IPS-18a (cell line): ENCODE results near the gene MBNL1.
"Not testable (repeated sequence)": the region's sequence is repeated elsewhere in the genome, so short reads cannot be mapped to it uniquely, and the experiment has no call there.

Experiments used
- H3K27ac ChIP-seq: one replicate; pipeline ENCODE4 v1.5.1; 2013; ENCODE audit warnings: low read length
- H3K27me3 ChIP-seq: one replicate; pipeline ENCODE4 v1.6.1; 2013; ENCODE audit warnings: mild to moderate bottlenecking, low read length; ENCODE audit not compliant: control insufficient read depth, insufficient read depth
- H3K36me3 ChIP-seq: one replicate; pipeline ENCODE4 v1.6.1; 2013; ENCODE audit warnings: low read depth, low read length; ENCODE audit not compliant: control insufficient read depth
- H3K4me1 ChIP-seq: one replicate; pipeline ENCODE4 v1.6.1; 2013; ENCODE audit warnings: low read depth, low read length; ENCODE audit not compliant: control insufficient read depth
- H3K4me3 ChIP-seq: one replicate; pipeline ENCODE4 v1.5.1; 2013; ENCODE audit warnings: low read length
- H3K9ac ChIP-seq: one replicate; pipeline ENCODE4 v1.6.1; 2013; ENCODE audit warnings: mild to moderate bottlenecking, low read length, moderate library complexity
- H3K9me3 ChIP-seq: one replicate; pipeline ENCODE4 v1.6.1; 2013; ENCODE audit warnings: low read depth, low read length; ENCODE audit not compliant: control insufficient read depth

Gene MBNL1

DNA sequence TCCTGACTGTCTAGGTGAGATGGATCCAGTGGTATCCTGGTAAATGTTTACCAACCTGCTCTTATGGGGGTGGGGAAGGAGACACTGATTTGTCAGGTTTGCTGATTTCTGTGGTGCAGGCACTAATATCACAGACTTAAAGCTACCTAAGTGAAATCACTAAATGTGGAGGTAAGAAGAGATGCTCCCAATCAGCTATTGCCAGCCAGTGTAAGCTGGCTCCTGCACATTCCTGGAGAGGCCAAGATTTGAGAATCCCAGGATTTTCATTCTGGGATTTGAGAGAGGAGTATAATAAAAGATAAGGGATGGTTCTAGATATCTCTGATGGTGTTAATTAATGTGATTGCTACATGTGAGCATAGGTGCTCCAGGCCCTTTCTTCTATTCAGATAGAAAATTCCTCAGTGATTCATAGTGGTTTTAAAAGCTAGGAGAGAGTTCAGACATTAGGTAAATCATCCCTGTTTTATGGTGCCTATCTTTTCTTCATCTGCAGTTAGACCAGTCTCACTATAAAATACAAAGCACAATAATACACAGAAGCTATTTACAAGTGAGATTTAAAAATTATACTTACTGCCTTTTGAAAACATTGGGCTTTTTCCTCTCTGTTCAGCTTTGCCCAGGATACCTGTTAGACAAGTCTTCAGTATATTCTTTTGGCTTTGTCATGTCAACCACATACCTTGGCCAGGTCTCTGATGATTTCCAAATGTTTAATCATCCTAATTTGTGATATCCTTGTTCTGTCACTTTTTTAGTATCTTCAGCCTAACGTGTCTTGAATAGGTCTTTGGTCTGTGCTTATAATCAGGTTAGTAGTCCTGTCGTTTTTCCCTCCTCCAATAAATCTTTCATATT is 90.9 kb downstream of the MBNL1 start:
- Histone ChIP-seq H3K36me3 (no peaks in the 10 kb centered on the region), H3K27me3 (no peaks in the 10 kb centered on the region), H3K4me3 (no peak overlapping the region), H3K9ac (no peak overlapping the region), H3K27ac (no peak overlapping the region), H3K9me3 (no peaks in the 10 kb centered on the region), H3K4me1 (peaks cover 14% of the 10 kb centered on the region)

DNA sequence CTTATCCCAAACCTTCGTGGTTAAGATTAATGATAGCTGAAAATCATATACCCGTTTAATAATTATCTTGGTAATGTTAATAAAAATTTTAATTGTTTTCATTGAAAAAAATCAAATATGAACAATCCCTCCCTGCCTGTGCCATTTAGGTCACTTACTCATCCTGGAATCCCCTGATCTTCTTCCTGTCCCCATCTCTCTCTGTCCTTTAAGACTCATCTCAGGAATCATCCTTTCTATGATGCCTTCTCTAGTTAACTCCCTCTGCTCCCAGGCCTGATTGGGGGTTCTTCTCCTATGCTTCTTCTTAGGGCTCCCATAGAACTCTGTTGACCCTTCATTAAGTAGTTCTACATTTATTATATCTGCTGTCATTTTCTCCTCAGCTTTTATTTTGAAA is 91.6 kb downstream of the MBNL1 start:
- no peaks in the 10 kb centered on the region for H3K36me3 ChIP-seq

DNA sequence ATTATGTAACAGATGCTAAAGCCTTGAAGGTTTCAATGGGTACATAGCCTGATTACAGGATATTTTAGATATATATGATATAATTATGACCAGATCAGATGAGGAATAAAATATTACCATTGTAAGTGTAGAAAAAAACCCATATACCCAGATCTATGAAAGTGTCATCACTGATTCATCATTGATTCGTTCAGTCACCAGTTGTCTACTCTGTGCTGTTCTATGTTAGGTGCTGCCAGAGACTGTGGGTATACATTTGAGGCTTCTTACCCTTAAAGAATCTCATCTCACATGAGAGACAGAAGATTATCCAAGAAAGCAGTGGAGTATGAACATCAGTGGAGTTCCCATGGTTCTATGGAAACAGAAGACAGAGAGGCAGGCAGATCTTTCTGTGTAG is 92.2 kb downstream of the MBNL1 start:
- Histone ChIP-seq H3K9ac (no peak overlapping the region), H3K27me3 (no peaks in the 10 kb centered on the region), H3K4me1 (peaks cover 16% of the 10 kb centered on the region), H3K27ac (no peak overlapping the region), H3K4me3 (no peak overlapping the region), H3K9me3 (no peaks in the 10 kb centered on the region), H3K36me3 (no peaks in the 10 kb centered on the region)

More for the DNA sequence above, 91.6 kb downstream of the MBNL1 start:
- H3K4me3 ChIP-seq = no peak overlapping the region
- H3K27me3 ChIP-seq = no peaks in the 10 kb centered on the region
- peaks cover 14% of the 10 kb centered on the region for H3K4me1 ChIP-seq
- H3K9ac ChIP-seq = no peak overlapping the region
- no peak overlapping the region for H3K27ac ChIP-seq
- no peaks in the 10 kb centered on the region for H3K9me3 ChIP-seq

DNA sequence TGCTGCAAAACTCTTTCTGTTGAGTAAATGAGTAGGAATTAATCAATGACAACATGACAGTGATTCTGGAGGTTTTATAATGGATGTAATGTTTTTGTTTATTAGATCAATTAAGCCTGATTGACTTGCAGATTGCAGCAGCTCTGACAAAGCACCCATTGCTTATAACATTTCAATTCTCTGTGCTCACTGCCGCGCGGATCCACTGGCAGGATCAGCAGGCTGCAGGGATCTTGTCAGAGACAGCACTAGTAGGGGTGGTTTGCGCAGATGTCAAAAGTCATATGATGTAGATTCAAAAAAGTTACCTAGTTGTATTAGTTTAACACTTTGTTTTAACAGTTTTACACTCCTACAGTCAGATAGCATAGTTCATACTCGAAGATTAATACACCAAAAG is 93.4 kb downstream of the MBNL1 start:
- Histone ChIP-seq H3K27ac (no peak overlapping the region), H3K9ac (no peak overlapping the region), H3K4me3 (no peak overlapping the region), H3K36me3 (no peaks in the 10 kb centered on the region), H3K4me1 (peaks cover 20% of the 10 kb centered on the region), H3K27me3 (no peaks in the 10 kb centered on the region), H3K9me3 (no peaks in the 10 kb centered on the region)

DNA sequence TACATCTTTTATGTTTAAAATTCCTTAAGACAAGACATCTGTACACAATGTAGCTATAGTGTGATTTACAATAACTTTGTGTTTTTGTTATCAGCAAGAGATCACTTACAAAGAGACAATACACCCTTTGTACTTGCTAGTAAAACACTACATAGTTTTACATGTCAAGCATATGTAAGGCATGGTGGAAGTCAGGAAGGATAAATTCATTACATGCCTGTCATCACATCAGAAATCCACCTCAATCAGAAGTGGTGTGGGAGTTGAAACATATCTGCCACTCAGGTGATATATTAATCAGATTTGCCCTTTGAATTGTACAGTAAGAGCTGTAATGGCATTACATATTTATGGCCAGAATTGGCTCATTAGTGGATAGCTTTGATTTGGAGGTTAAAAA is 95.5 kb downstream of the MBNL1 start:
- peaks cover 20% of the 10 kb centered on the region for H3K4me1 ChIP-seq
- no peaks in the 10 kb centered on the region for H3K27me3 ChIP-seq
- H3K27ac ChIP-seq = no peak overlapping the region
- no peaks in the 10 kb centered on the region for H3K36me3 ChIP-seq
- no peaks in the 10 kb centered on the region for H3K9me3 ChIP-seq
- no peak overlapping the region for H3K9ac ChIP-seq
- no peak overlapping the region for H3K4me3 ChIP-seq

DNA sequence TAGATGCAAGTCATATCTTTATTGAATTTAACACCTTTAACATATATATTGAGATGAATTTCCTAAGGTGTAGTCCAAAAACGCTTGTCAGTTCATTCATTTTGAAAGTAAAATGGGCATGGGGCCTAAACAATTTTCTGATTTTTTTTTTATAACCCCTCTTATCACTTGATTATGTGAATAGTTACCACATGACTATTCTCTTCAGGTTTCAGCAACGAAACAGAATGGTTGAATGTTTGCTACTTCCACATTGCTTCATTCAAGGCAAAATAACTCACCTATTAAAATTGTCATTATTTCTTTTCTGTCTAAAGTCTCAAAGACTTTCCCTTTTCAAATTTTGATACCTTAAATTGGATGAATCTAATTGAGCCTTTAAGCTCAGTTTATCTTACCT is 96.4 kb downstream of the MBNL1 start:
- Histone ChIP-seq H3K36me3 (no peaks in the 10 kb centered on the region), H3K4me3 (no peak overlapping the region), H3K27me3 (no peaks in the 10 kb centered on the region), H3K9me3 (no peaks in the 10 kb centered on the region), H3K9ac (no peak overlapping the region), H3K4me1 (peaks cover 20% of the 10 kb centered on the region), H3K27ac (no peak overlapping the region)

DNA sequence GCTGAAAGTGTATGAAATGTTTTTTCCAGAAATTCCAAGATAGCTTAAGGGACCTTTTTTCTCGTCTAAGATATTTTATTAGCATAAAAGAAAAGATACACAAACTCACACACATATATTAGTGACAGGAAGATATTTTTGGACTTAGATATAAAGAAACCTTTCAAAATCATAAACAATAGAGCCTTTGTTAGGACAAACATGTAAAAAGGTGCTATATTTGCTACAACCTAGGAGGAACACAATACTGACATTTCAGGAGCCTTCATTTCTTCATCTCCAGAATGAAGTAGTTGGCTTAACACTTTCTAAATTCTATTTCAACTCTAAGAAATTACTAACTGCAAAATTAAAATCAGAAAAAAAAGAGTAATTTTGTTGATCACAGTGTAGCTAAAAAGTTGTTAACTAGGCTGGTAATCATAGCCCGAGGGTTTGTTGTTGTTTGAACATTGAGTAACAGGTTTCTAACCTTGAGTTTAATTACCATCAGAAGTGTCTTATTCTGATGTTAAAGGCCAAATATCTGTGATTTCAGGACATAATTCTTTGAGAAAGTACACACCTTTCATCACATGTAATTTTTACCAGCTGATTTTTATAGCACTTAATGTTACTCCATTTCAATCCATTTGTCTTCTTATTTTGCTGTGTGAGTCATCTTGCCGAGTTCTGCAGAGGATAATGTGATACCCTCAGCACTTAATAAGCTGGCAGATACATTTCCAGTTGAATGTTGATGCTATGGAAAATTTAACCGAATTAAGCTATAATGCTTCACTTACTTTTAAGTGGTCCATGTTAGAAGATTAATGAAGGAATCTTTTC is 97.3 kb downstream of the MBNL1 start:
- no peak overlapping the region for H3K9ac ChIP-seq
- no peaks in the 10 kb centered on the region for H3K9me3 ChIP-seq
- no peak overlapping the region for H3K27ac ChIP-seq
- H3K4me1 ChIP-seq = peaks cover 20% of the 10 kb centered on the region
- H3K27me3 ChIP-seq = no peaks in the 10 kb centered on the region
- H3K36me3 ChIP-seq = no peaks in the 10 kb centered on the region
- H3K4me3 ChIP-seq = no peak overlapping the region

DNA sequence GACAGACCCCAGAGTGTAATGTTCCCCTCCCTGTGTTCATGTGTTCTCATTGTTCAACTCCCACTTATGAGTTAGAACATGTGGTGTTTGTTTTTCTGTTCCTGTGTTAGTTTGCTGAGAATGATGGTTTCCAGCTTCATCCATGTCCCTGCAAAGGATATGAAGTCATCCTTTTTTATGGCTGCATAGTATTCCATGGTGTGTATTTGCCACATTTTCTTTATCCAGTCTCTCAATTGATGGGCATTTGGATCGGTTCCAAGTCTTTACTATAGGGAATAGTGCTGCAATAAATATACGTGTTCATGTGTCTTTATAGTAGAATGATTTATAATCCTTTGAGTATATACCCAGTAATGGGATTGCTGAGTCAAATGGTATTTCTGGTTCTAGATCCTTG is 98.5 kb downstream of the MBNL1 start:
- not testable (repeated sequence) for H3K36me3 ChIP-seq, H3K4me3 ChIP-seq, H3K27me3 ChIP-seq, H3K27ac ChIP-seq, H3K9ac ChIP-seq, H3K4me1 ChIP-seq, H3K9me3 ChIP-seq

DNA sequence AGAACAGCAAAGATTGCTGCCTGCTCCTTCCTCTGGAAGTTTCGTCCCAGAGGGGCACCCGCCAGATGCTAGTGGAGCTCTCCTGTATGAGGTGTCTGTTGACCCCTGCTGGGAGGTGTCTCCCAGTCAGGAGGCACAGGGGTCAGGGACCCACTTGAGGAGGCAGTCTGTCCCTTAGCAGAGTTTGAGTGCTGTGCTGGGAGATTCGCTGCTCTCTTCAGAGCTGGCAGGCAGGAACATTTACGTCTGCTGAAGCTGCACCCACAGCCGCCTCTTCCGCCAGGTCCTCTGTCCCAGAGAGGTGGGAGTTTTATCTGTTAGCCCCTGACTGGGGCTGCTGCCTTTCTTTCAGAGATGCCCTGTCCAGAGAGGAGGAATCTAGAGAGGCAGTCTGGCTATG is 103.9 kb downstream of the MBNL1 start:
- H3K36me3 ChIP-seq, H3K9me3 ChIP-seq: not testable (repeated sequence)

DNA sequence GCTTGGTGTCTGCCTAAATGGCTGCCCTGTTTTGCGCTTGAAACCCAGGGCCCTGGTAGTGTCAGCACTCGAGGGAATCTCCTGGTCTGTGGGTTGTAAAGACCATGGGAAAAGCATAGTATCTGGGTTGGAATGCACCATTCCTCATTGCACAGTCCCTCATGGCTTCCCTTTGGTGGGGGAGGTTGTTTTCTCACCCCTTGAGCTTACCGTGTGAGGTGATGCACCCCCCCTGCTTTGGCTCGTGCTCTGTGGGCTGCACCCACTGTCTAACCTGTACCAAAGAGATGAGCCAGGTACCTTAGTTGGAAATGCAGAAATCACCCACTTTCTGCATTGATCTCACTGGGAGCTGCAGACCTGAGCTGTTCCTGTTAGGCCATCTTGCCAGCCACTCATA is 104.7 kb downstream of the MBNL1 start:
- Histone ChIP-seq H3K27me3 (no peaks in the 10 kb centered on the region), H3K27ac (no peak overlapping the region), H3K36me3 (no peaks in the 10 kb centered on the region), H3K9me3 (no peaks in the 10 kb centered on the region), H3K4me3 (no peak overlapping the region), H3K9ac (no peak overlapping the region), H3K4me1 (no peaks in the 10 kb centered on the region)

More for the DNA sequence above, 103.9 kb downstream of the MBNL1 start:
- H3K4me1 ChIP-seq, H3K4me3 ChIP-seq, H3K9ac ChIP-seq, H3K27ac ChIP-seq, H3K27me3 ChIP-seq: not testable (repeated sequence)

DNA sequence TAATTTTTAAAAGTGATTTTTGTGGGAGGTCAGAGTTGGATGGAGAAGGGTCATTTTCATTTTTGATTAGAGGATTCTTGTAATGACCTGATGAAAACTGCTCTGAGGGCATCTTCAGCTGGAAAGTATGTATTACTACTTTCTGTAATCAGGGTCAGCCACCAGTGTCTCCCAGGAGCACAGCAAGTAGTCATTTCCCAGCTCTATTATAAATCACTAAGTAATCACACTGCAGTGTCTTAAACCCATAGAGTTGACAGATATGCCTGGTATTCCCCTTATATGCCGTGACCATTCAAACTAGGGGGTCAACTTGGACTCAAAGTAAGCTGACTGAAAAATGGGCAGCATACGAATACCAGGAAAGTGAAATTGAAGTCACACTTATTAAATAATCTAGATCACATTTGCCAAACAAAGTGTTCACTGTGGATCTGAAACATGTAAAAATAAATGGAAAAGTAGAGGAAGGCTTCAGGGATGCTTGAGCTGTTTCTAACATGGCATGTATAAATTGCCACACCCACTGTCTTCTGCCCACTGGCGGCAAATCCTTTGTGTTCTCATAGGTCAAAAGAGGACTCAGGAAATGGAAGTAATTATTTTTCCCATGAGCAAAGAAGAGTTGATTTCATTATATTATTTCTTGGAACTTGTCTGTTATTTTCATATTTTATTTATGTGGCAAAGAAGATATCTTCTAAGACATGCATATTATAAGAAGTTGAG is 105.7 kb downstream of the MBNL1 start:
- Histone ChIP-seq H3K4me1 (no peaks in the 10 kb centered on the region), H3K4me3 (no peak overlapping the region), H3K27me3 (no peaks in the 10 kb centered on the region), H3K27ac (no peak overlapping the region), H3K36me3 (no peaks in the 10 kb centered on the region), H3K9ac (no peak overlapping the region), H3K9me3 (no peaks in the 10 kb centered on the region)
